SK-N-SH (cell line): ENCODE measurements around the gene A2M.

Experiments
- CTCF ChIP-seq: fragments of 200-600 bp; sonication (generic); IDR thresholded peaks from 2 replicates; pipeline ENCODE4 v1.6.1; 2017; ENCODE audit warnings: antibody characterized with exemption, mild to moderate bottlenecking, moderate library complexity
- MAX ChIP-seq: IDR thresholded peaks from 2 replicates; pipeline ENCODE4 v1.4.0; 2012; ENCODE audit warnings: low read depth
- RAD21 ChIP-seq: IDR thresholded peaks from 2 replicates; pipeline ENCODE4 v1.6.1; 2012; ENCODE audit warnings: mild to moderate bottlenecking, low read length

- TF ChIP-seq MAX (no peak), RAD21 (no peak), CTCF (no peak)
Observed at GRCh38 chr12:9112076-9112853, 3.5 kb downstream of the A2M start.
